ENCODE measurements around the gene HINFP. TPM values are rescaled to one million over a fixed set of nuclear protein-coding genes. Genes with fewer than 3 reads are reported as not detected.
A peak's percentile ranks its signal among the peaks of the same experiment; 100 is the strongest.

Gene HINFP
- polyA plus RNA-seq, 1 experiment = 14.9 TPM

GRCh38 chr11:119144825-119145486 lies 23.6 kb downstream of the HINFP start:
- Histone ChIP-seq H3K4me3 (ENCODE audit: low read depth, low read length) (no peak overlapping the region), H3K9me3 (ENCODE audit: control insufficient read depth, insufficient read depth, low read length) (no peaks in the 10 kb centered on the region; the same call in 1 of the 2 replicates), H3K27me3 (ENCODE audit: control insufficient read depth, insufficient read depth, low read length) (peaks cover 26% of the 10 kb centered on the region), H3K27ac (ENCODE audit: low read depth, low read length) (no peak overlapping the region)
- ChIA-PET POLR2A (interaction anchor here (1.4 kb wide), 1 partner anchor 24 kb away, joined by 3 read pairs; the partner anchor contains the start of gene HINFP), CTCF (interaction anchor here (0.5 to 2.7 kb wide), 31 partner anchors 10 to 782 kb away, joined by 3 to 24 read pairs (median 5); partner anchors contain the start of genes CBL and DPAGT1)
- peak; percentile 32 for DNase-seq (ENCODE audit: low read depth, low spot score)
- TF ChIP-seq CTCF (IDR thresholded peaks at IDR 0.05; ENCODE audit: low read depth, low read length) = peak; percentile 72

GRCh38 chr11:119145551-119145950 lies 24.2 kb downstream of the HINFP start:
- CTCF ChIA-PET = interaction anchor here (0.5 to 2.7 kb wide), 25 partner anchors 9 to 193 kb away, joined by 3 to 24 read pairs (median 6); partner anchors contain the start of genes CBL and DPAGT1
- H3K27me3 ChIP-seq (ENCODE audit: control insufficient read depth, insufficient read depth, low read length) = peaks cover 32% of the 10 kb centered on the region
- DNase-seq (ENCODE audit: low read depth, low spot score) = no peak
- no peak for TF ChIP-seq CTCF (IDR thresholded peaks at IDR 0.05; ENCODE audit: low read depth, low read length)
- no peak overlapping the region for H3K4me3 ChIP-seq (ENCODE audit: low read depth, low read length)
- POLR2A ChIA-PET = interaction anchor here (1.4 kb wide), 1 partner anchor 24 kb away, joined by 3 read pairs; the partner anchor contains the start of gene HINFP
- no peak overlapping the region for H3K27ac ChIP-seq (ENCODE audit: low read depth, low read length)
- no peaks in the 10 kb centered on the region; the same call in 1 of the 2 replicates for H3K9me3 ChIP-seq (ENCODE audit: control insufficient read depth, insufficient read depth, low read length)

GRCh38 chr11:119147604-119148333 lies 26.4 kb downstream of the HINFP start:
- no peak overlapping the region for H3K27ac ChIP-seq (ENCODE audit: low read depth, low read length)
- no peak for DNase-seq (ENCODE audit: low read depth, low spot score)
- no peak for TF ChIP-seq CTCF (IDR thresholded peaks at IDR 0.05; ENCODE audit: low read depth, low read length)
- no peaks in the 10 kb centered on the region; the same call in 1 of the 2 replicates for H3K9me3 ChIP-seq (ENCODE audit: control insufficient read depth, insufficient read depth, low read length)
- H3K4me3 ChIP-seq (ENCODE audit: low read depth, low read length) = no peak overlapping the region
- CTCF ChIA-PET = interaction anchor here (1.2 kb wide), 1 partner anchor 49 kb away, joined by 4 read pairs; no protein-coding TSS in a partner anchor
- peaks cover 39% of the 10 kb centered on the region for H3K27me3 ChIP-seq (ENCODE audit: control insufficient read depth, insufficient read depth, low read length)
- POLR2A ChIA-PET = interaction anchor here (0.6 kb wide), 1 partner anchor 127 kb away, joined by 5 read pairs; no protein-coding TSS in a partner anchor

- CTCF ChIA-PET = no interaction called here
- H3K4me3 ChIP-seq (ENCODE audit: low read depth, low read length) = peak overlapping the region; percentile 61
- no peaks in the 10 kb centered on the region; the same call in 1 of the 2 replicates for H3K9me3 ChIP-seq (ENCODE audit: control insufficient read depth, insufficient read depth, low read length)
- POLR2A ChIA-PET = no interaction called here
- no peak overlapping the region for H3K27ac ChIP-seq (ENCODE audit: low read depth, low read length)
- peaks cover 39% of the 10 kb centered on the region for H3K27me3 ChIP-seq (ENCODE audit: control insufficient read depth, insufficient read depth, low read length)
- no peak for DNase-seq (ENCODE audit: low read depth, low spot score)
- TF ChIP-seq CTCF (IDR thresholded peaks at IDR 0.05; ENCODE audit: low read depth, low read length) = no peak
Observed at GRCh38 chr11:119148720-119149017, 27.3 kb downstream of the HINFP start.
